ENCODE data around the gene FAM161A.

GRCh38 chr2:61853086-61853846, 594 bp downstream of the FAM161A start:
- TF ChIP-seq CTCF (IDR thresholded peaks at IDR 0.05; ENCODE audit: insufficient read depth, low read depth, low read length) (no peak), EZH2 (IDR thresholded peaks at IDR 0.05; ENCODE audit: insufficient read depth, low read length) (no peak)
